ENCODE measurements around the gene UNC45A.

The UNC45A gene

GRCh38 chr15:90954712-90955623, 19.9 kb downstream of the UNC45A start, which contains the start of gene RCCD1:
Gene RCCD1 (plus strand): TSS chr15:90954884. CDS start chr15:90956735, 1,851 bp downstream.
- peaks cover 23% of the 10 kb centered on the region for H3K36me3 Mint-ChIP-seq (ENCODE audit: low read depth)
- DNase-seq (peak; percentile 91), ATAC-seq (peak; percentile 93)
- no peaks in the 10 kb centered on the region for H3K27me3 Mint-ChIP-seq
- H3K4me1 Mint-ChIP-seq = peaks cover 22% of the 10 kb centered on the region
- peak within 1 kb of the TSS; percentile 84 for H3K4me3 Mint-ChIP-seq
- peak within 1 kb of the TSS; percentile 91 for H3K27ac Mint-ChIP-seq
- H3K9me3 Mint-ChIP-seq = no peaks in the 10 kb centered on the region

GRCh38 chr15:90955624-90956273, 20.7 kb downstream of the UNC45A start:
- peaks cover 22% of the 10 kb centered on the region for H3K4me1 Mint-ChIP-seq

GRCh38 chr15:90956274-90957030, 21.4 kb downstream of the UNC45A start:
- Mint-ChIP-seq H3K9me3 (no peaks in the 10 kb centered on the region), H3K4me3 (peak overlapping the region; percentile 84), H3K27me3 (no peaks in the 10 kb centered on the region), H3K27ac (peak overlapping the region; percentile 91), H3K36me3 (ENCODE audit: low read depth) (peaks cover 31% of the 10 kb centered on the region), H3K4me1 (peaks cover 22% of the 10 kb centered on the region)
- DNase-seq = peak; percentile 84
- ATAC-seq = no peak

More at GRCh38 chr15:90955624-90956273, 20.7 kb downstream of the UNC45A start:
- ATAC-seq = no peak
- no peak for DNase-seq
- H3K36me3 Mint-ChIP-seq (ENCODE audit: low read depth) = peaks cover 25% of the 10 kb centered on the region
- peak overlapping the region; percentile 91 for H3K27ac Mint-ChIP-seq
- H3K27me3 Mint-ChIP-seq = no peaks in the 10 kb centered on the region
- no peaks in the 10 kb centered on the region for H3K9me3 Mint-ChIP-seq
- H3K4me3 Mint-ChIP-seq = peak overlapping the region; percentile 84

DNA sequence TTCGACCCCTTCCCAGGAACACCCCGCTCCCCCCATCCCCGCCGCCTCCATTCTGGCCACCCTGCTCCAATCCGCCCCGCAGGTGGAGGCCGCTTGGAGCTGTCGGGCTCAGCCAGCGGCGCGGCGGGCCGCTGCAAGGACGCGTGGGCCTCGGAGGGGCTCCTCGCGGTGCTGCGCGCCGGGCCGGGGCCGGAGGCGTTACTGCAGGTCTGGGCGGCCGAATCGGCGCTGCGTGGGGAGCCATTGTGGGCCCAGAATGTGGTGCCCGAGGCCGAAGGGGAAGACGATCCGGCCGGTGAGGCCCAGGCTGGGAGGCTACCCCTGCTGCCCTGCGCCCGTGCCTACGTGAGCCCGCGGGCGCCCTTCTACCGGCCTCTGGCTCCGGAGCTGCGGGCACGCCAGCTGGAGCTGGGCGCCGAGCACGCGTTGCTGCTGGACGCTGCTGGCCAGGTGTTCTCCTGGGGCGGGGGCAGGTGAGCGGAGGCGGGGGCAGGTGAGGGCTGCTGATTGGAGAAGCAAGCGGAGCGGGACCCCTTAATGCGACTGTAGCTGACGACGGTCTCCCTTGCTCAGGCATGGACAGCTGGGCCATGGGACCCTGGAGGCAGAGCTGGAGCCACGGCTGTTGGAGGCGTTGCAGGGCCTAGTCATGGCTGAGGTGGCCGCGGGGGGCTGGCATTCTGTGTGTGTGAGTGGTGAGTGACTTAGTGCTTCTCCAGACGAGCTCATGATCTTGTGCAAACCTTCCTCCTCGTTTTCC, 22.1 kb downstream of the UNC45A start:
- Mint-ChIP-seq H3K27ac (no peak overlapping the region), H3K4me3 (peak overlapping the region; percentile 84), H3K36me3 (ENCODE audit: low read depth) (peaks cover 30% of the 10 kb centered on the region), H3K4me1 (peaks cover 22% of the 10 kb centered on the region), H3K27me3 (no peaks in the 10 kb centered on the region), H3K9me3 (no peaks in the 10 kb centered on the region)
- DNase-seq (no peak), ATAC-seq (no peak)

DNA sequence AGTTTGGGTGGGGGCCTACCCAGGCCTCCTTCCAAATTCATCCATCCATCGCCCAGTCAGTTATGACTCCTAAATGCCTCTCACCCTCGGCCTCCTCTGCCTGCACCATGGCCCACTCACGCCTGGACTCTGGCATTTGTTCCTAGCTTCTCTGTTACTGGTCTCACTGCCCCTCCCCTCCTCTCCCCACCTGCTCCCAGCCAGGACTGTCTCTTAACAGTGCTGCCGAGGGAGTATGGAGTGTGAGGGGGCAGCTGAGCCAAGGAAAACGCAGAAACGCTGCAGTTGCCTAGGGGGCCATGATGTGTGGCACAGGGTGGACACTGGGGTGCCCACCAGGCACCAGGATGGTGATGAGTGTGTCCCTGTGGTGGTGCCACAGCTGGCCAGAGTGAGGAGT, 22.7 kb downstream of the UNC45A start:
- H3K9me3 Mint-ChIP-seq = no peaks in the 10 kb centered on the region
- H3K4me3 Mint-ChIP-seq = peak overlapping the region; percentile 53
- H3K36me3 Mint-ChIP-seq (ENCODE audit: low read depth) = peaks cover 29% of the 10 kb centered on the region
- DNase-seq (no peak), ATAC-seq (no peak)
- H3K27ac Mint-ChIP-seq = no peak overlapping the region
- H3K27me3 Mint-ChIP-seq = no peaks in the 10 kb centered on the region
- H3K4me1 Mint-ChIP-seq = peaks cover 22% of the 10 kb centered on the region

DNA sequence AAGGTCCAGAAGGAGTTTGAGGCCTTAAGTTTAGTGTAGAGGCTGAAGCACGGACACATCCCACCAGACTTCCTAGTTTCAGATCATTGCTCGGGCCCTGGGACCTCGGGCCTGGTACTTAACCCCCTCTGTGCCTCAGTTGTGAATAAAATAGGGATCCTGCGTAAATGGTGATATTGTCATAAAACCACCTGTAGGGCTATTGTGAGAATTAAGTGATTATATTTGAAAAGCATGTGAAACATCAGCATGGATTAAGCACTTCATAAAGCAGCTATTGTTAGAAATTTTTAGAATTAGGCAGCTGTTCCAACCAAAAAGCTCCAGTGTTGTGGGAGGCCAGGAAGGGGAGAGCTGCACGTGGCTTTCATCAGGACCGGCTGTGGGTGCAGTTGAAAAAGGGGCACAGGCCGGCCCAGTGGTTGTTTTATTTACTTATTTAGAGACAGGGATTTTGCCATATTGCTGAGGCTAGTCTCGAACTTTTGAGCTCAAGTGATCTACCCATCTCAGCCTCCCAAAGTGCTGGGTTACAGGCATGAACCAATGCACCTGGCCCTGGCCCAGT, 24.0 kb downstream of the UNC45A start:
- peaks cover 33% of the 10 kb centered on the region for H3K36me3 Mint-ChIP-seq (ENCODE audit: low read depth)
- H3K4me1 Mint-ChIP-seq = peaks cover 17% of the 10 kb centered on the region
- H3K27ac Mint-ChIP-seq = no peak overlapping the region
- ATAC-seq = no peak
- H3K9me3 Mint-ChIP-seq = no peaks in the 10 kb centered on the region
- DNase-seq = no peak
- H3K4me3 Mint-ChIP-seq = no peak overlapping the region
- no peaks in the 10 kb centered on the region for H3K27me3 Mint-ChIP-seq

DNA sequence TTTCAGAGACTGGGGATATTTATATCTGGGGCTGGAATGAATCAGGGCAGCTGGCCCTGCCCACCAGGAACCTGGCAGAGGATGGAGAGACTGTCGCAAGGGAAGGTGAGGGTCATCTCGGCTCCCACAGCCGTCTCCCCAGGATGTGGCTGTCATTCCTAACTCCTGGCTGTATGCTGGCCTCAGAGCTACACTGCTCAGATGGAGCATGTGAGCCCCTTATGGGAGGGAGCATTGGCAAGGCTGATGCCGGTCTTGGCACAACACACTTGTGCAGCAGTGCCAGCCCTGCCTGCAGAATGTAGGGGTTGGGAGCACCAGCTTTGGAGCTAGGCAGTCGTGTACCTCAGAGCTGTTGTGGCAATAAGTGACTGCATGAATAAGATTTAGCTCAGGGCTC, 24.8 kb downstream of the UNC45A start:
- DNase-seq (no peak), ATAC-seq (no peak)
- Mint-ChIP-seq H3K36me3 (ENCODE audit: low read depth) (peaks cover 37% of the 10 kb centered on the region), H3K27me3 (no peaks in the 10 kb centered on the region), H3K4me1 (peaks cover 13% of the 10 kb centered on the region), H3K9me3 (no peaks in the 10 kb centered on the region), H3K4me3 (no peak overlapping the region), H3K27ac (no peak overlapping the region)

- H3K27me3 Mint-ChIP-seq = no peaks in the 10 kb centered on the region
- no peak overlapping the region for H3K27ac Mint-ChIP-seq
- peaks cover 13% of the 10 kb centered on the region for H3K4me1 Mint-ChIP-seq
- DNase-seq = no peak
- peaks cover 42% of the 10 kb centered on the region for H3K36me3 Mint-ChIP-seq (ENCODE audit: low read depth)
- no peak for ATAC-seq
- H3K4me3 Mint-ChIP-seq = no peak overlapping the region
- no peaks in the 10 kb centered on the region for H3K9me3 Mint-ChIP-seq
These were observed 25.4 kb downstream of the UNC45A start for GRCh38 chr15:90960298-90961091.

DNA sequence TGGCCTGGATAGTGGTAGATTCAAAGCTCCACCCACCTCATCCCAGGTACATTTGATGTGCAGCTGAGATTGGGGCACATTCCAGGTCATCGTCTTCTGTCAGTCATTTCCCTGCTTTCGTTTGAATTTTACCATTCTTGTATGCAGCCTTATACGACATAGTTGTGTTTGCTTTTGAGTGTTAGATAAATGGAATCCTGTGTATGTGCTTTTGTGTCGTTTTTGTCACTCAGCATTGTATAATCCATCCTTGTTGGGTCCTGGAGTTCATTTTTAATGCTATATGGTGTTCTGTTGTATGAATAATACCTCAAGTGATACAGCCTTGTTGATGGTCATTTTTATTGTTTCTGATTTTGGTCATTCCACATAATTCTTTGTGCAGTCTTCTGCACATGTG, 26.9 kb downstream of the UNC45A start:
- no peak for DNase-seq
- Mint-ChIP-seq H3K36me3 (ENCODE audit: low read depth) (peaks cover 54% of the 10 kb centered on the region), H3K9me3 (no peaks in the 10 kb centered on the region), H3K4me1 (peaks cover 5% of the 10 kb centered on the region), H3K27me3 (no peaks in the 10 kb centered on the region), H3K27ac (no peak overlapping the region), H3K4me3 (no peak overlapping the region)
- ATAC-seq = no peak

DNA sequence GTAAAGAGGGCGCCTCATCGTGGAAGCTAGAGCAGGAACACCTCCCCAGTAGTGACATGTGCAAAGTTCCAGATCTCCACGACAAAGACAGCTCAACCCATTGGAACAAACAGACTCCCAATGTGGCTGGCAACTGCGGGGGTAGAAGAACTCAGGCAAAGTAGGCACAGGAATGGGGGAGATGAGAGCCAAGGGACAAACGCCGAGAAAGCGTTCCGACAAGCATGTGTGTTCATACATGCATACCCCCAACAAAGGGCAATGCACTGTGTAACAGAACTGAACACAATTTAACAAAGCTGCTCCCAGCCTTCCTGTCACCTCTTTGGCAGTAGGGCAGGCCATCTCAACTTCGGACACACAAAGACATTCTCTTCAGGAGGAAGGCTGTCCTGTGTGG, 31.2 kb downstream of the UNC45A start:
- no peak overlapping the region for H3K4me3 Mint-ChIP-seq
- peaks cover 71% of the 10 kb centered on the region for H3K36me3 Mint-ChIP-seq (ENCODE audit: low read depth)
- no peak for DNase-seq
- H3K27me3 Mint-ChIP-seq = no peaks in the 10 kb centered on the region
- no peak for ATAC-seq
- no peak overlapping the region for H3K27ac Mint-ChIP-seq
- no peaks in the 10 kb centered on the region for H3K9me3 Mint-ChIP-seq
- H3K4me1 Mint-ChIP-seq = no peaks in the 10 kb centered on the region

DNA sequence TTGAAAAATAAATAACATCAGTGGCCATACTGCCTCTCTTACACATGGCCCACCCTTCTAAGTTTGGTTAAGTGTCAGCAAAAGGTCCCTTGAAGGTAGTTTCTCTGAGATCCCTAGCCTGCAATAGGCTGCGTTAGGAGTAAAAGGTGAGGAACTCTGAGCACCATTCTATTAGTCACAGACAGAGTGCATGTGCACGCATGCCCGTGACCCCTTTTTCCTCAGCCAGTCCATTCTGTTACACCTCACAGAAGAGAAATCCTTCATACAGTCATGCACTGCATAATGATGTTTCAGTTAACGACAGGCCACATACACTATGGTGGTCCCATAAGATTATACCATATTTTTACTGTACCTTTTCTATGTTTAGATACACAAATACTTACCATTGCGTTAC, 32.1 kb downstream of the UNC45A start:
- Mint-ChIP-seq H3K27ac (no peak overlapping the region), H3K4me3 (no peak overlapping the region), H3K36me3 (ENCODE audit: low read depth) (peaks cover 68% of the 10 kb centered on the region), H3K4me1 (no peaks in the 10 kb centered on the region), H3K27me3 (no peaks in the 10 kb centered on the region), H3K9me3 (no peaks in the 10 kb centered on the region)
- no peak for ATAC-seq
- DNase-seq = no peak

DNA sequence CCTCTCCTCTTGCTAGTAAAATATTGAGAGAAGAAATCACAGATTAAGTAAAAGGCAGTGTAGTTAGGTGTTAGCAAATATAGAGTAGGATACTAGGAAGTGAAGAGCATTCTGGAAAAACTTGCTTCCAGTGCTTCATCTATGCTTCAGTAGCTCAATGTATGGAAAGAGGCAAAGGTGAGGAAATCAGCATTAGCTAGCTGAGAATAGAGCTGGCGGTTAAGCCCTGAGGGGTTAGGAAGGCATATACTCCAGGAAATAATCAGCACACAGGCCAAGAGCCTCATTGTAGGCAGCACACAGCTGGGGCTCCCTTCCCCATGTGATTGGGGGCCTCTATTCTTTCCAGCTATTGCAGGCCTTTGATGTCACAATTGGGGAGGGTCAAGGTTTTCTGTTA, 33.3 kb downstream of the UNC45A start:
- H3K27me3 Mint-ChIP-seq = no peaks in the 10 kb centered on the region
- DNase-seq (no peak), ATAC-seq (no peak)
- no peaks in the 10 kb centered on the region for H3K4me1 Mint-ChIP-seq
- H3K9me3 Mint-ChIP-seq = no peaks in the 10 kb centered on the region
- H3K36me3 Mint-ChIP-seq (ENCODE audit: low read depth) = peaks cover 65% of the 10 kb centered on the region
- H3K4me3 Mint-ChIP-seq = no peak overlapping the region
- no peak overlapping the region for H3K27ac Mint-ChIP-seq

GRCh38 chr15:90970274-90970673, 35.2 kb downstream of the UNC45A start:
- peaks cover 65% of the 10 kb centered on the region for H3K36me3 Mint-ChIP-seq (ENCODE audit: low read depth)
- H3K4me3 Mint-ChIP-seq = no peak overlapping the region
- H3K9me3 Mint-ChIP-seq = no peaks in the 10 kb centered on the region
- DNase-seq = no peak
- H3K4me1 Mint-ChIP-seq = no peaks in the 10 kb centered on the region
- ATAC-seq = no peak
- no peak overlapping the region for H3K27ac Mint-ChIP-seq
- no peaks in the 10 kb centered on the region for H3K27me3 Mint-ChIP-seq

All from activated naive CD8-positive, alpha-beta T cell treated with anti-CD3 and anti-CD28 coated beads, Interleukin-2, amount 50 U/mL, for 24 hours (primary cell).